K562 (cell line): ENCODE measurements around the gene CXCL12. TPM values are rescaled to one million over a fixed set of nuclear protein-coding genes. Genes with fewer than 3 reads are reported as not detected.

Experiments used
- ATAC-seq: fragments of 200-7000 bp; cut with Tn5 transposase; 3 replicates; pipeline ENCODE4 v1.9.1; 2020; ENCODE audit warnings: moderate library complexity
- BruUV-seq: library from RNA; stranded (reverse); fragments of 400-500 nt; replicated peaks from 2 replicates; lab custom pipeline; 2021; lab: Mats Ljungman, UMichigan
- CTCF ChIA-PET: fragments of 300-600 bp; formaldehyde crosslinking; extraction: SDS; loops from one replicate; lab custom pipeline; 2021; ENCODE audit warnings: low intra/inter-chr PET ratio; lab: Yijun Ruan, JAX
- POLR2A ChIA-PET: fragments of 300-600, 350-650 bp; sonication (Branson Sonifier 250); formaldehyde crosslinking; extraction: SDS; loops from one replicate; lab custom pipeline; 2021; ENCODE audit warnings: antibody characterized with exemption, inconsistent platforms; lab: Yijun Ruan, JAX
- DNase-seq, 4 experiments: peaks; one replicate each; pipeline versions ENCODE4 v3.0.0 to v3.0.0-alpha.2; 2011 to 2018; ENCODE audit warnings: low spot score in 3 of 4, mixed read lengths in 3 of 4; ENCODE audit errors: extremely low read depth in 1 of 4
- FAIRE-seq: peaks from 2 replicates; lab custom pipeline; 2011; peaks lifted over from hg19 to GRCh38; lab: Jason Lieb, UNC
- H2AFZ ChIP-seq: 2 replicates; pipeline ENCODE4 v1.6.0; 2011; ENCODE audit warnings: low read depth, low read length, control low read depth, inconsistent platforms
- H3K27ac ChIP-seq: fragments of 200-600 bp; 3 replicates; pipeline ENCODE4 v1.8.0; 2011; ENCODE audit warnings: low read depth, mild to moderate bottlenecking, control low read depth, inconsistent platforms, low read length, moderate library complexity, mixed read lengths; ENCODE audit errors: extremely low read depth
- H3K27me3 ChIP-seq, 2 experiments: fragments of 300-600 bp in 1 of 2; 2 replicates in 1 of 2; 3 replicates in 1 of 2; pipeline versions ENCODE4 v1.6.0 to v1.8.0; 2011; ENCODE audit warnings: inconsistent platforms in 2 of 2, low read length in 2 of 2, mild to moderate bottlenecking in 1 of 2, mixed read lengths in 1 of 2, moderate library complexity in 1 of 2; ENCODE audit not compliant: control insufficient read depth in 2 of 2, insufficient read depth in 2 of 2
- H3K36me3 ChIP-seq: fragments of 300-600 bp; 3 replicates; pipeline ENCODE4 v1.8.0; 2011; ENCODE audit warnings: mild to moderate bottlenecking, low read length, inconsistent platforms; ENCODE audit not compliant: control insufficient read depth, insufficient read depth
- H3K4me1 ChIP-seq, 2 experiments: fragments of 200-600 bp in 1 of 2; replicated peaks in 1 of 2; 2 replicates in 1 of 2; 3 replicates in 1 of 2; pipeline versions ENCODE4 v1.5.1 to v1.8.0; 2011; ENCODE audit warnings: inconsistent platforms in 2 of 2, low read length in 2 of 2, mild to moderate bottlenecking in 1 of 2, mixed read lengths in 1 of 2, moderate library complexity in 1 of 2; ENCODE audit not compliant: control insufficient read depth in 2 of 2, insufficient read depth in 2 of 2
- H3K4me2 ChIP-seq: 2 replicates; pipeline ENCODE4 v1.6.1; 2011; ENCODE audit warnings: low read length, control low read depth, inconsistent platforms, mixed read lengths; ENCODE audit not compliant: insufficient read depth
- H3K4me3 ChIP-seq: fragments of 200-600 bp; sonication (generic), shearing (Covaris generic); 2 replicates; pipeline ENCODE4 v1.5.1; 2016; ENCODE audit warnings: control low read depth, inconsistent platforms
- H3K79me2 ChIP-seq: fragments of 200-600 bp; 3 replicates; pipeline ENCODE4 v1.8.0; 2011; ENCODE audit warnings: low read length, inconsistent platforms; ENCODE audit not compliant: control insufficient read depth, insufficient read depth
- H3K9ac ChIP-seq, 2 experiments: 2 replicates each; pipeline versions ENCODE4 v1.6.0 to v1.6.1; 2011; ENCODE audit warnings: low read depth in 2 of 2, low read length in 2 of 2, control low read depth in 1 of 2, inconsistent platforms in 1 of 2, mild to moderate bottlenecking in 1 of 2, mixed read lengths in 1 of 2; ENCODE audit not compliant: insufficient read depth in 1 of 2
- H3K9me1 ChIP-seq: one replicate; pipeline ENCODE4 v1.6.0; 2011; ENCODE audit warnings: inconsistent platforms, mild to moderate bottlenecking, low read length, moderate library complexity; ENCODE audit not compliant: control insufficient read depth, insufficient read depth
- H3K9me3 ChIP-seq: replicated peaks from 2 replicates; pipeline ENCODE4 v1.5.1; 2011; ENCODE audit warnings: low read depth, low read length, inconsistent platforms; ENCODE audit not compliant: control insufficient read depth, insufficient read depth
- H4K20me1 ChIP-seq: replicated peaks from 2 replicates; pipeline ENCODE4 v1.6.1; 2011; ENCODE audit warnings: low read length, inconsistent platforms, mixed read lengths; ENCODE audit not compliant: control insufficient read depth, insufficient read depth
- E2F5 ChIP-seq: sonication (generic); formaldehyde crosslinking; IDR thresholded peaks from 2 replicates; pipeline ENCODE4 v1.8.0; 2022; ENCODE audit warnings: mild to moderate bottlenecking, missing genetic modification reagents
- TBL1XR1 ChIP-seq, 2 experiments: IDR thresholded peaks; 2 replicates each; pipeline ENCODE4 v1.6.1; 2012; ENCODE audit warnings: improper control_type of control experiment in 2 of 2, low read length in 2 of 2, mild to moderate bottlenecking in 1 of 2
- WGBS: fragments of 100-300 bp; shearing (Covaris generic); methylation state at CpG from one replicate; pipeline ENCODE4 v1.1.6; 2016; ENCODE audit warnings: low coverage, mixed read lengths; ENCODE audit not compliant: insufficient coverage; ENCODE audit errors: missing lambda C conversion rate; 5-methylcytosine and 5-hydroxymethylcytosine counted together
- in situ Hi-C: fragments of 300-500 bp; cut with MboI; formaldehyde crosslinking; loops from 4 replicates; pipeline ENCODE4 v1.15.0; 2018; ENCODE audit warnings: inconsistent platforms, mixed read lengths
- intact Hi-C: fragments of 100-400 bp; cut with micrococcal nuclease; formaldehyde crosslinking; loops from 2 replicates; pipeline ENCODE4 v1.14.2; 2022
- polyA plus RNA-seq, 8 experiments: library from polyadenylated mRNA; depleted of rRNA in 4 of 8; stranded (reverse) in 5 of 8; unstranded in 3 of 8; fragments of >200 nt; fragmentation: Nextera tagmentation in 2 of 8; fragmentation: Illumina TruSeq in 1 of 8; extraction: Ambion mirVana in 2 of 8; extraction: Trizol in 1 of 8; gene quantifications; 2 replicates each; pipeline versions ENCODE4 v1.2.1 to v1.2.3, GENCODE V29; 2011 to 2014; ENCODE audit warnings: inconsistent platforms in 1 of 8, missing spikeins in 1 of 8
- total RNA-seq, 7 experiments: library from RNA; depleted of rRNA in 6 of 7; stranded (reverse); fragments of >200 nt in 6 of 7; fragmentation: Illumina TruSeq in 2 of 7; extraction: Trizol in 2 of 7; gene quantifications; 2 replicates each; pipeline versions ENCODE4 v1.2.1 to v1.2.3, GENCODE V29; 2011 to 2021; ENCODE audit warnings: low replicate concordance in 1 of 7

The CXCL12 gene
- total and polyA plus RNA-seq, 9 of the 15 experiments (the other 6 are each of a cell fraction or from before 2014, with no cell fraction given), result 0.18 TPM; not detected in 8

GRCh38 chr10:44396671-44397191 lies 11.8 kb upstream of the CXCL12 start:
- no peaks in the 10 kb centered on the region for H3K9me3 ChIP-seq
- in situ Hi-C loops (no loop called here), intact Hi-C loops (no loop called here)
- H4K20me1 ChIP-seq, result no peaks in the 10 kb centered on the region
- CTCF ChIA-PET, result no interaction called here
- H3K9ac ChIP-seq, result no peak overlapping the region
- no TSS peak for BruUV-seq
- 2% methylated on average over 7 of the region's 7 CpGs for WGBS
- no peak overlapping the region for H3K4me2 ChIP-seq
- TF ChIP-seq TBL1XR1 (IDR thresholded peaks at IDR 0.05; ENCODE audit: low read length in 2 of 2), result no peak
- no peak for TF ChIP-seq E2F5 (CRISPR knock-in tag)
- TF ChIP-seq, all 486 proteins: peak for 0
- H3K27me3 ChIP-seq, result peaks cover 15 to 37% of the 10 kb centered on the region in 2 experiments; a peak in 3 of 5 replicates
- H3K36me3 ChIP-seq, result no peaks in the 10 kb centered on the region
- no peaks in the 10 kb centered on the region for H3K4me1 ChIP-seq
- H2AFZ ChIP-seq, result no peak overlapping the region
- H3K27ac ChIP-seq, result no peak overlapping the region
- FAIRE-seq (no peak), ATAC-seq (no peak), DNase-seq (no peak)
- no peaks in the 10 kb centered on the region for H3K9me1 ChIP-seq
- no peaks in the 10 kb centered on the region for H3K79me2 ChIP-seq
- H3K4me3 ChIP-seq, result no peak overlapping the region
- POLR2A ChIA-PET, result interaction anchor here (0.9 kb wide), 1 partner anchor 110 kb away, joined by 3 read pairs; no protein-coding TSS in a partner anchor
